Measurements from ENCODE around the gene ANKS1A. TPM values are rescaled to one million over a fixed set of nuclear protein-coding genes. Genes with fewer than 3 reads are reported as not detected.

Gene ANKS1A
- total and polyA plus RNA-seq, 2 experiments from 2014 or later, result 3.2 to 4.4 TPM

DNA sequence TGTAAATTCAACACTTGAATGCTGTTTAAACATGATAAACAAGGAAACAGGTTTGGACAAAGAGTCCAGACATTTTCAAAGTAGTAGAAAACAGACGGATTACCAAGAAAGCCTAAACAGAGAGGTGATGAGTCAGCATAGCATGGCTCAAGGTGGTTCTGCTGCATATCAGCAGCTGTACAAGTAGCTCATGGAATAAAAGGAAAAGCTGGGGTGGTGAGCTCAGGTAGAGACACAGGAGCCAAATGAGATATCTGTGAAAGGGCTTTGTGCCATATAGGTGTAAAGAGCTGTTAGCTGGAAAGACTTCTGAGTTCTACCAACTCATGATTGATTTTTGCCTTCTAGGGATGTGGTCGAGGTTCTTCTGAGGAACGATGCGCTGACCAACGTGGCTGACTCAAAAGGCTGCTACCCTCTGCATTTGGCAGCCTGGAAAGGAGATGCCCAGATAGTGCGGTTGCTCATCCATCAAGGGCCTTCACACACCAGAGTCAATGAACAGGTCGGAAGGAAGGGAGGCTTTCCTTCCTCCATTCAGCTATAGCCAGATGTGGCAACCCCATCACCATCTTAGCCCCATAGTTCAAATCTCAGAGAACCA lies 80.7 kb downstream of the ANKS1A start:
- Histone ChIP-seq H3K36me3 (ENCODE audit: low read depth) (no peaks in the 10 kb centered on the region), H3K4me1 (ENCODE audit: insufficient read depth) (peaks cover 12% of the 10 kb centered on the region; the same call in 1 of the 2 replicates), H3K9me2 (ENCODE audit: insufficient read depth) (no peaks in the 10 kb centered on the region), H3K4me2 (ENCODE audit: unreplicated experiment) (no peak overlapping the region), H2AFZ (no peak overlapping the region), H3K4me3 (no peak overlapping the region), H3K27me3 (replicated peaks; ENCODE audit: insufficient read depth) (no peaks in the 10 kb centered on the region), H3K9ac (no peak overlapping the region), H3K79me2 (ENCODE audit: insufficient read depth) (no peaks in the 10 kb centered on the region), H4K20me1 (ENCODE audit: insufficient read depth) (no peaks in the 10 kb centered on the region), H3K9me3 (ENCODE audit: low read depth) (no peaks in the 10 kb centered on the region), H3K27ac (no peak overlapping the region), H3F3A (ENCODE audit: insufficient read depth) (peaks cover 11% of the 10 kb centered on the region; the same call in 1 of the 2 replicates)
- TF ChIP-seq EZH2phosphoT487 (IDR thresholded peaks at IDR 0.05; ENCODE audit: insufficient read depth, low read depth), result no peak
- no peak for TF ChIP-seq EZH2 (IDR thresholded peaks at IDR 0.05; ENCODE audit: insufficient read depth, poor library complexity, severe bottlenecking)
- no peak for DNase-seq
- 92 to 94% methylated on average over 7 of the region's 7 CpGs for WGBS, 2 experiments (ENCODE audit: low coverage in 1 of 2, low lambda C conversion rate in 2 of 2, missing lambda C conversion rate in 2 of 2)
- in situ Hi-C loops (cut with MboI), result no loop called here

DNA sequence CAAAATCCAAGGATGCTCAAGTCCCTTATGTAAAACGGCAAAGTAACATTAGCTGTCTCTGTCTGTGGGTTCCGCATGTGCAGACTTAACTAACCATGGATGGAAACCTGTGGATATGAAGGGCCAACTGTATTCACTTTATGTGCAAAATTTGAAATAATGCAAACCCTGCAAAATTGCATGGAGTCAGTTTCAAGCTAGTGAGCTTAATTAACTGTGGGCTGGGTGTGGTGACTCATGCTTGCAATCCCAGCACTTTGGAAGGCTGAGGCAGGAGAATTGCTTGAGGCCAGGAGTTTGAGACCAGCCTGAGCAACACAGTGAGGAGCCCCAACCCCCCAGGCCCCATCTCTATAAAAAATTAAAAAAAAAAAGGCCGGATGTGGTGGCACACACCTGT lies 81.4 kb downstream of the ANKS1A start:
- Histone ChIP-seq H4K20me1 (ENCODE audit: insufficient read depth) (no peaks in the 10 kb centered on the region), H3K9me2 (ENCODE audit: insufficient read depth) (no peaks in the 10 kb centered on the region), H3K4me2 (ENCODE audit: unreplicated experiment) (no peak overlapping the region), H3K79me2 (ENCODE audit: insufficient read depth) (no peaks in the 10 kb centered on the region), H3F3A (ENCODE audit: insufficient read depth) (peaks cover 9% of the 10 kb centered on the region; the same call in 1 of the 2 replicates), H3K4me1 (ENCODE audit: insufficient read depth) (peaks cover 9% of the 10 kb centered on the region; the same call in 1 of the 2 replicates), H3K36me3 (ENCODE audit: low read depth) (no peaks in the 10 kb centered on the region), H3K9ac (no peak overlapping the region), H2AFZ (no peak overlapping the region), H3K27me3 (replicated peaks; ENCODE audit: insufficient read depth) (no peaks in the 10 kb centered on the region), H3K27ac (no peak overlapping the region), H3K4me3 (no peak overlapping the region), H3K9me3 (ENCODE audit: low read depth) (no peaks in the 10 kb centered on the region)
- peak; percentile 34 for DNase-seq
- TF ChIP-seq EZH2phosphoT487 (IDR thresholded peaks at IDR 0.05; ENCODE audit: insufficient read depth, low read depth) (no peak), EZH2 (IDR thresholded peaks at IDR 0.05; ENCODE audit: insufficient read depth, poor library complexity, severe bottlenecking) (no peak)
- WGBS, 2 experiments (ENCODE audit: low coverage in 1 of 2, low lambda C conversion rate in 2 of 2, missing lambda C conversion rate in 2 of 2), result 92 to 93% methylated on average over 3 of the region's 3 CpGs
- in situ Hi-C loops (cut with MboI), result no loop called here

DNA sequence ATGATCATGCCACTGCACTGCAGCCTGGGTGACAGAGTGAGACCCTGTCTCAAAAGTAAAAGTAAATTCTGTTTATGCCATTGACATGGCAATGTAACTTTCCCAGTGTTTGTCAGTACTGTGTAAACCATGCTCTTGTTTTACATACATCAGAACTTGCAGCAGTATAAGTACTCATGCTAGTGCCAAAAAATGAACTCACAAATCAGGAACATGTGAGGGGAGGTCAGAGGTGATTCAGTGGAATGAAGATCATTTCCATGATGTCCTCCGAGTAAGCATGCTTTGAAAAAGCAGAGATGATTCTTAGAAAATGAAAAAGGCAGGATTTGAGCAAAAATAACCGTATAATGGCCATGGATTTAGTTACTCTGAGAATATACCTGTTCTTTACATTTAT lies 81.9 kb downstream of the ANKS1A start:
- TF ChIP-seq EZH2 (IDR thresholded peaks at IDR 0.05; ENCODE audit: insufficient read depth, poor library complexity, severe bottlenecking), result no peak
- TF ChIP-seq EZH2phosphoT487 (IDR thresholded peaks at IDR 0.05; ENCODE audit: insufficient read depth, low read depth), result no peak
- 49 to 55% methylated on average over 2 of the region's 2 CpGs for WGBS, 2 experiments (ENCODE audit: low coverage in 1 of 2, low lambda C conversion rate in 2 of 2, missing lambda C conversion rate in 2 of 2)
- Histone ChIP-seq H3K4me2 (ENCODE audit: unreplicated experiment) (no peak overlapping the region), H3K27ac (no peak overlapping the region), H3K9me2 (ENCODE audit: insufficient read depth) (no peaks in the 10 kb centered on the region), H3K27me3 (replicated peaks; ENCODE audit: insufficient read depth) (no peaks in the 10 kb centered on the region), H3K4me1 (ENCODE audit: insufficient read depth) (peaks cover 9% of the 10 kb centered on the region; the same call in 1 of the 2 replicates), H3K36me3 (ENCODE audit: low read depth) (no peaks in the 10 kb centered on the region), H4K20me1 (ENCODE audit: insufficient read depth) (no peaks in the 10 kb centered on the region), H3K9ac (no peak overlapping the region), H3K9me3 (ENCODE audit: low read depth) (no peaks in the 10 kb centered on the region), H2AFZ (no peak overlapping the region), H3F3A (ENCODE audit: insufficient read depth) (peaks cover 9% of the 10 kb centered on the region; the same call in 1 of the 2 replicates), H3K4me3 (no peak overlapping the region), H3K79me2 (ENCODE audit: insufficient read depth) (no peaks in the 10 kb centered on the region)
- DNase-seq, result peak; percentile 64
- in situ Hi-C loops (cut with MboI), result no loop called here

DNA sequence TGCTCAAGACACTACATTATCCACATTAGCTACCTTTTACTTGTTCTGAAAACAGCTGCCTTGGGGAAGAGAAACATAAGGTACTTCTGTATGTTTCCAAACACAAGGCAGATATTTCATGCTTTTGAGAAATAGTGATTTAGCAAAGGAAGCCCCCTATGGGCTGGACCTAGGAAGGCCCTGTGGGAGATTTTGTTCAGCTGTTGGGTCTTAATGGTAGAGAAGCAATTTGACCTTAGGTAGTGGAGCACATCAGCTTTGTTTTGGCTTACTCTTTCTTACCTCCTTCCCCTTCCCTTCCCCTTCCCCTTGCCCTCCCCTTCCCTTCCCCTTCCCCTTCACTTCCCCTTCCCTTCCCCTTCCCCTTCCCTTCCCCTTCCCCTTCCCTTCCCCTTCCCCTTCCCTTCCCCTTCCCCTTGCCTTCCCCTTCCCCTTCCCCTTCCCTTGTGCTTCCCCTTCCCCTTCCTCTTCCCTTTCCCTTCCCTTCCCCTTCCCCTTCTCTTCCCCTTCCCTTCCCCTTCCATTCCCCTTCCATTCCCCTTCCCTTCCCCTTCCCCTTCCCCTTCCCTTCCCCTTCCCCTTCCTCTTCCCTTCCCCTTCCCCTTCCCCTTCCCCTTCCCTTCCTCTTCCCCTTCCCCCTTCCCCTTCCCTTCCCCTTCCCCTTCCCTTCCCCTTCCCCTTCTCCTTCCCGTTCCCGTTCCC lies 84.6 kb downstream of the ANKS1A start:
- Histone ChIP-seq H3K9ac (no peak overlapping the region), H3F3A (ENCODE audit: insufficient read depth) (peaks cover 9% of the 10 kb centered on the region; the same call in 1 of the 2 replicates), H3K4me2 (ENCODE audit: unreplicated experiment) (no peak overlapping the region), H3K27ac (no peak overlapping the region), H3K4me1 (ENCODE audit: insufficient read depth) (peaks cover 9% of the 10 kb centered on the region; the same call in 1 of the 2 replicates), H3K9me3 (ENCODE audit: low read depth) (no peaks in the 10 kb centered on the region), H2AFZ (no peak overlapping the region), H3K27me3 (replicated peaks; ENCODE audit: insufficient read depth) (no peaks in the 10 kb centered on the region), H3K4me3 (no peak overlapping the region), H3K79me2 (ENCODE audit: insufficient read depth) (no peaks in the 10 kb centered on the region), H4K20me1 (ENCODE audit: insufficient read depth) (no peaks in the 10 kb centered on the region), H3K9me2 (ENCODE audit: insufficient read depth) (no peaks in the 10 kb centered on the region), H3K36me3 (ENCODE audit: low read depth) (no peaks in the 10 kb centered on the region)
- in situ Hi-C loops (cut with MboI), result no loop called here
- 12 to 78% methylated on average over 2 of the region's 2 CpGs for WGBS, 2 experiments (ENCODE audit: low coverage in 1 of 2, low lambda C conversion rate in 2 of 2, missing lambda C conversion rate in 2 of 2)
- no peak for TF ChIP-seq EZH2phosphoT487 (IDR thresholded peaks at IDR 0.05; ENCODE audit: insufficient read depth, low read depth)
- no peak for DNase-seq
